ENCODE measurements around the gene TPST1. TPM values are rescaled to one million over a fixed set of nuclear protein-coding genes. Genes with fewer than 3 reads are reported as not detected.

TPST1 gene
- total and polyA plus RNA-seq, 9 of the 15 experiments (the other 6 are each of a cell fraction or from before 2014, with no cell fraction given): 0.15 to 2.2 (median 0.53) TPM

GRCh38 chr7:66279912-66280311 is 74.8 kb downstream of the TPST1 start:
- peaks cover 0 to 13% of the 10 kb centered on the region in 2 experiments; a peak in 3 of 5 replicates for H3K4me1 ChIP-seq (replicated peaks in 1 of 2; ENCODE audit: control insufficient read depth in 2 of 2, insufficient read depth in 2 of 2, low read length in 2 of 2)
- no TSS peak for BruUV-seq (replicated peaks)
- H3K4me2 ChIP-seq (ENCODE audit: insufficient read depth, low read length): no peak overlapping the region
- 46% methylated on average over 7 of the region's 7 CpGs for WGBS (ENCODE audit: insufficient coverage, low coverage, missing lambda C conversion rate)
- CTCF ChIA-PET (ENCODE audit: low intra/inter-chr PET ratio): no interaction called here
- peak in 1 of 4 experiments; percentile 4 for DNase-seq (ENCODE audit: extremely low read depth in 1 of 4, low spot score in 3 of 4)
- H4K20me1 ChIP-seq (replicated peaks; ENCODE audit: control insufficient read depth, insufficient read depth, low read length): no peaks in the 10 kb centered on the region
- intact Hi-C loops (cut with micrococcal nuclease) (no loop called here), in situ Hi-C loops (cut with MboI) (no loop called here)
- H3K27ac ChIP-seq (ENCODE audit: extremely low read depth, low read depth, low read length): no peak overlapping the region
- FAIRE-seq: no peak
- H3K9ac ChIP-seq (ENCODE audit: insufficient read depth in 1 of 2, low read depth in 2 of 2, low read length in 2 of 2): 0 out of 4 replicates have a peak overlapping the region, but pooled peaks of 1 of the 2 experiments have one; percentile 6
- H3K36me3 ChIP-seq (ENCODE audit: control insufficient read depth, insufficient read depth, low read length): no peaks in the 10 kb centered on the region
- H3K27me3 ChIP-seq (ENCODE audit: control insufficient read depth in 2 of 2, insufficient read depth in 2 of 2, low read length in 2 of 2): no peaks in the 10 kb centered on the region
- H2AFZ ChIP-seq (ENCODE audit: low read depth, low read length): peak overlapping the region; percentile 22; the same call in 1 of the 2 replicates
- no peaks in the 10 kb centered on the region for H3K9me3 ChIP-seq (replicated peaks; ENCODE audit: control insufficient read depth, insufficient read depth, low read depth, low read length)
- no peak overlapping the region for H3K4me3 ChIP-seq
- POLR2A ChIA-PET: interaction anchor here (0.7 kb wide), 1 partner anchor 10 kb away, joined by 3 read pairs; no protein-coding TSS in a partner anchor
- no peaks in the 10 kb centered on the region for H3K9me1 ChIP-seq (ENCODE audit: control insufficient read depth, insufficient read depth, low read length)
- no peaks in the 10 kb centered on the region for H3K79me2 ChIP-seq (ENCODE audit: control insufficient read depth, insufficient read depth, low read length)
- ATAC-seq: no peak
- TF ChIP-seq CHAMP1 (IDR thresholded peaks at IDR 0.05) (no peak), LEF1 (IDR thresholded peaks at IDR 0.05) (no peak), ZKSCAN8 (CRISPR knock-in tag; IDR thresholded peaks at IDR 0.05) (no peak), ILF3 (IDR thresholded peaks at IDR 0.05; ENCODE audit: borderline replicate concordance) (no peak), NR2C1 (IDR thresholded peaks at IDR 0.05) (no peak), NR2C1 (tag; IDR thresholded peaks at IDR 0.05) (no peak), ADNP (tag; IDR thresholded peaks at IDR 0.05) (no peak), JUNB (CRISPR knock-in tag; conservative IDR thresholded peaks at IDR 0.05) (no peak), SREBF1 (IDR thresholded peaks at IDR 0.05; ENCODE audit: borderline replicate concordance, low read depth, low read length) (no peak), KDM2B (CRISPR knock-in tag; IDR thresholded peaks at IDR 0.05) (no peak), DPF2 (IDR thresholded peaks at IDR 0.05) (no peak), TEAD1 (CRISPR knock-in tag; IDR thresholded peaks at IDR 0.05) (no peak), NFATC3 (IDR thresholded peaks at IDR 0.05) (no peak), ZNF398 (CRISPR knock-in tag; IDR thresholded peaks at IDR 0.05) (no peak), HMGN3 (IDR thresholded peaks at IDR 0.05; ENCODE audit: borderline replicate concordance, extremely low read depth, insufficient read length, low read depth, low read length) (no peak), SNRNP70 (optimal IDR thresholded peaks at IDR 0.05; ENCODE audit: low read depth, low read length) (no peak), THAP7 (CRISPR knock-in tag; IDR thresholded peaks at IDR 0.05) (no peak), ZNF217 (CRISPR knock-in tag; IDR thresholded peaks at IDR 0.05) (no peak)

Data from K562 (cell line).